Midbrain (tissue), 1 donor: Measurements from ENCODE around the gene CDC14A.

Experiments
- DNase-seq: peaks from one replicate; lab custom pipeline; 2025; lab: John Stamatoyannopoulos, UW

The CDC14A gene

DNA sequence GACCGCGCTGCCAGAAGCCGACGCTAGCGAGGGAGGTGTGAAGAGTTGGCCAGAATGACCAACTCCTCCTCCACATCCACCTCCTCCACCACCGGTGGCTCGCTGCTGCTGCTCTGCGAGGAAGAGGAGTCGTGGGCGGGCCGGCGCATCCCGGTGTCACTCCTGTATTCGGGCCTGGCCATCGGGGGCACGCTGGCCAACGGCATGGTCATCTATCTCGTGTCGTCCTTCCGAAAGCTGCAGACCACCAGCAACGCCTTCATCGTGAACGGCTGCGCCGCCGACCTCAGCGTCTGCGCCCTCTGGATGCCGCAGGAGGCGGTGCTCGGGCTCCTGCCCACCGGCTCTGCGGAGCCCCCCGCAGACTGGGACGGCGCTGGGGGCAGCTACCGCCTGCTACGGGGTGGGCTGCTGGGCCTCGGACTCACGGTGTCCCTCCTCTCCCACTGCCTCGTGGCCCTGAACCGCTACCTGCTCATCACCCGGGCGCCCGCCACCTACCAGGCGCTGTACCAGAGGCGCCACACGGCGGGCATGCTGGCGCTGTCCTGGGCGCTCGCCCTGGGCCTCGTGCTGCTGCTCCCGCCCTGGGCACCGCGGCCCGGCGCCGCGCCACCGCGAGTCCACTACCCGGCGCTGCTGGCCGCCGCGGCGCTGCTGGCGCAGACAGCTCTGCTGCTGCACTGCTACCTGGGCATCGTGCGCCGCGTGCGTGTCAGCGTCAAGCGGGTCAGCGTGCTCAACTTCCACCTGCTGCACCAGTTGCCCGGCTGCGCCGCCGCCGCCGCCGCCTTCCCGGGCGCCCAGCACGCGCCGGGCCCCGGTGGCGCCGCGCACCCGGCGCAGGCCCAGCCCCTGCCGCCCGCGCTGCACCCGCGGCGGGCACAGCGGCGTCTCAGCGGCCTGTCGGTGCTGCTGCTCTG is 186.9 kb downstream of the CDC14A start:
- no peak for DNase-seq

DNA sequence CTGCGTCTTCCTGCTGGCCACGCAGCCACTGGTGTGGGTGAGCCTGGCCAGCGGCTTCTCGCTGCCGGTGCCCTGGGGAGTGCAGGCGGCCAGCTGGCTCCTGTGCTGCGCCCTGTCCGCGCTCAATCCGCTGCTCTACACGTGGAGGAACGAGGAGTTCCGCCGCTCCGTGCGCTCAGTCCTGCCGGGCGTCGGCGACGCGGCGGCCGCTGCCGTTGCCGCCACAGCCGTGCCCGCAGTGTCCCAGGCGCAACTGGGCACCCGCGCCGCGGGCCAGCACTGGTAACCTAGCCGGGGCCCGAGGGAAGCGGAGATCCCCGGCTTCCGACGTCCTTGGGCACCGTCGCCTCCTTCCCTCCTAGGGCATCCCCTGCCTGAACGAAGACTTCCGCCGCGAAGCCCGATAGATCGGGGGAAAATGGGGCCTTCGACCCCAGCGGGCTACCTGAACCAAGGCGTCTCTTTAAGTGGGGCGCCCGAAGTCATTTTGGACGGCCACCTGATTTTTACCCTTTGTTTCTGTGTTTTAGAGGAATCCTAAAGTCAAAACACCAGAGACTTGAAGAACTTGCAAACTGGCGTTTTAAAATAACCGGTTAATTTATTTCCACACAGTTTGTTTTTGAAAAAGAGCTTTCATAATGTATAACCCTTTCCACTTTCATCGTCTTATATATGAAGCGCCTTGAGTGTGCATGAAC is 187.7 kb downstream of the CDC14A start:
- no peak for DNase-seq

DNA sequence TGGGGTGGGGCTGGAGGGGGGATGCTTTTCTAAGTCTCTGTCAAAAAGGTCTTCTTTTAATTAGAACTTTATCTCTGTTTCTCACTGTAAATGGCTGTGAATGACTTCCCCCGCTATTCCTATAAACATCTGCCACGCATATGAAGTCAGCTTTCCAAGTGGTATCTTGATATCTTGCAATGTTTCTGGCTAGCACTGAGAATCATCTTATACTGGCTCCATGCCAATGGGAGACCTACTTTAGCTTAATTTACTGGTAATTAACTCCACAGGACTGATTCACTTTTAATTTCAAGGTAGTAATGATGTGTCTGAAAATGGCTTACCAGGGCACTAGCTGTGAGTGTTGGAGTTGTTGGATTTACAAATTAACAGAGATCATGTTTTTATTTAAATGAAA is 190.0 kb downstream of the CDC14A start:
- DNase-seq = no peak

DNA sequence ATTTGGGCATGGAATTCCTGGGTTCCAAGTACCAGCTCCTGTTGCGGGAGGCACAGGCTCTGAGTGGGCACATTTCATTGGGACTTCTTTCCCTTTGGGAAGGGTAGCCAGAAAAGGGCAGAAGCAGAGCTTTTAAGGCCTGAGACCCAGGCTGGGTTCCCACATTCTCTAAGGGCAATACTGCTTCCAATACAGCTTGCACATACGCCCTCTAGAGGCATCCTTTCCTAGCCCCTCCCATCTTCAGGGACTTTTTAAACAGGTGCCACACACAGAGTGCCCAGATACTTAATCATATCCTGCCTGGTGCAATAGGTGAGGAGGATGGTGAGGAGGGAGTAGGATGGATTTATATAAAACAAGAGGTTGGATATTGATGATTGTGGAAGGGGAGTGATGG is 191.3 kb downstream of the CDC14A start:
- DNase-seq = no peak

DNA sequence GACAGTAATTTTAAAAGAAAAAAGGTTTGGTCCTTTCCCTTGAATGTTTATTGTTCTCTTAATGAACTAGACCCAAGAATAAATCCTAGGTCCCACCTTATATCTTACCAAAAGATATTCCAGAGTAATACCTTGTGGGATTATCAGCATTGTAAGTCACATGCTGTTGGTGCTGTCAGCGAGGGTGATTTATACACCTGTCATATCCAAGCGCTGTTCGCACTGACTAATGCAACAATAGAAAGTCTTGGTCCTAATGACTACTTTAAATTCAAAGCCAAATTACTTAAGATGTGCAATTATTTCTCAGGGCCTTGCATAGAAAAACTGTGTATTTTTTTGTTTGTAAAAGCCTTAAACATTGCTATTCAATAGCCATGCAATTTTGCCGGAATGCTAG is 192.5 kb downstream of the CDC14A start:
- DNase-seq = no peak

DNA sequence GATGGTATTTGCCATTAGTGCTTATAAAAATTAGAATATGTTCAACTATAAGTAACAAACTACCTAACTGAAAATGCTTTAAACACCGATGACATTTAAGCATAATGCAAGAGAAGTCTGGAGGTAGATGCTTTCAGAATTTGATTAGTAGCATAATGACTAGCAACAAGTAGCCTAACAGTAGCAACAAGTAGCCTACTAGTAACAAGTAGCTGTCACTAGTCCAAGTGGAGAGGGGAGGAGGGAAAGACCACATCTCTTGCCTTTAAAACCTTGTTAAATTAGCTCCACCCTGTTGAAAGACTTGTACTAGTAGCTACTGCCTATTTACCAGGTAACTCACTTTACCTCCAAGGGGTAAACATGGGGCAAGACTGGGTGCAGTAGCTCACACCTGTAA is 193.5 kb downstream of the CDC14A start:
- no peak for DNase-seq

DNA sequence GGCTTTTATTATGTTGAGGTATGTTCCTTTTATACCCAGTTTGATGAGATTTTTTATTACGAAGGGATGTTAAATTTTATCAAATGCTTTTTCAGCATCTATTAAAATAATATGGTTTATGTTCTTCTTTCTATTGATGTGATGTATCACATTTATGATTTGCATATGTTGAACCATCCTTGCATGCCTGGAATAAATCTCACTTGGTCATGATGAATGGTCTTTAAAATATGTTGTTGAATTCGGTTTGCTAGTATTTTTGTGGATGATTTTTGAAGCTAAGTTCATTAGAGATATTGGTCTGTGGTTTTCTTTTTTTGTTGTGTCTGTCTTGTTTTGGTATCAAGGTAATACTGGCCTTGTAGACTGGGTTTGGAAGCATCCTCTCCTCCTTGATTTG is 199.7 kb downstream of the CDC14A start:
- no peak for DNase-seq

DNA sequence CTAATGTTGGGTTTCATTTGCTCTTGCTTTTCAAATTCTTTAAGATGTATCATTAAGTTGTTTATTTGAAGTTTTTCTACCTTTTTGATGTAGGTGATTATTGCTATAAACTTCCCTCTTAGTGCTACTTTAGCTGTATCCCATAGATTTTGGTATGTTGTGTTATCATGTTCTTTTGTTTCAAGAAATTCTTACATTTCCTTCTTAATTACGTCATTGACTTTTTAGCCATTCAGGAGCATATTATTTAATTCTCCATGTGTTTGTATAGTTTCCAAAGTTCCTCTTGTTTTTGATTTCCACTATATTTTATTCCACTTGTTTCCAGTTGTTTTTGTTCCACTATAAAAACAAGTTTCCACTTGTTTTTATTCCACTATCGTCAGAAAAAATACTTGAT is 200.6 kb downstream of the CDC14A start:
- DNase-seq = no peak

DNA sequence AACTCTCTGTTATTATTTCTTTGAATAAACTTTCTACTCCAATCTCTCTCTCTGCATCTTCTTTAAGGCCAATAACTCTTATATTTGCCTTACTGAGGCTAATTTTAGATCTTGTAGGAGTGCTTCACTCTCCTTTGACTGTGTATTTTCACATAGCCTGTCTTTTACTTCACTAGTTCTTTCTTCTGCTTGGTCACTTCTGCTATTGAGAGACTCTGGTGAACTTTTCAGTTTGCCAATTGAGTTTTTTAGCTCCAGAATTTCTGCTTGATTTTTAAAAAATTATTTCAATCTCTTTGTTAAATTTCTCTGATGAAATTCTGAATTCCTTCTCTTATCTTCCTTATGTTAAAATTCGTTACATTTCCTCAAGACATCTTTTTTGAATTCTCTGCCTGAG is 203.9 kb downstream of the CDC14A start:
- no peak for DNase-seq

DNA sequence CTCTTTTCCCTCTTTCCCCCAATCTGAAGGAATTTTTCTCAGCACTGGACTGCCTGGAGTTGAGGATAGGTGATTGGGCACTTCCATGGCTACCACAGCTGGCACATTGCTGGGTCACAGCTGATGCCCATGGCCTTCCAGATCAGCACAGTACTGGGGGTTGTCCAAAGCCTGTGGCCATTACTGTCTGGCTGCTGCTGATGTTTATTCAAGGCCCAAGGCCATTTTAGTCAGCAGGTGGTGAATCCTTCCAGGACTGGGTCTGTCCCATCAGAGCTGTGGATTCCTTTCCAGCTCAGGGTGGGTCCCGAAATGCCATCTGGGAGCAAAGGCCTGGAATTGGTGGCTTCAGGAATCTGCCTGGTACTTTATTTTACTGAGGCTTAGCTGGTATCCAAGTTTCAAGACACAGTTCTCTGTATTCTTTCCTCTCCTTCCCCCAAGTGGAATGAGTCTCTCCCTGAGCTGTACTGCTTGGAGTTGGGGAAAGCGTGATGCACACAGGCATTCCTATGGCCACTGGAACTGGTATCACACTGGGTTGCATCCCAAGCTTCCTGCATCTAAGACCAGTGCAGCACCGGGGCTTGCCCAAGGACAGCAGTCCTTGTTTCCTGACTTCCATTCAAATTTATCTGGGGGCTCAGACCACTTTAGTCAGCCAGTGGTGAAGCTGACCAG is 204.8 kb downstream of the CDC14A start:
- no peak for DNase-seq

DNA sequence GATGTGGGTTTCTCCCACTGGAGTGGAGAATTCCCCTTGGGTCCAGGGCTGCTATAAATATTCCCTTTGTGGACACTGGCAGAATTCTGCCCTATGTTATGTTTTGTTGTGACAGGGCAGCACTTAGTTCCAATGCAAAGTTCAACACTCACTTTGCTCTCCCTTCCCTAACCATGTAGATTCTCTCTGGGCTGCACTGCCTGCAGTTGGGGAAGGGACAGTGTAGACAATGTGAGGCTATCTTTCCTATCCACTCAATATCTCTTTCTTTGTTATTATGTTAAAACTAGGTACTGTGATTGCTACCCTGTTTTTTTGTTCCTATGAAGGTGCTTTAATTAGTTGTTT is 205.3 kb downstream of the CDC14A start:
- no peak for DNase-seq

DNA sequence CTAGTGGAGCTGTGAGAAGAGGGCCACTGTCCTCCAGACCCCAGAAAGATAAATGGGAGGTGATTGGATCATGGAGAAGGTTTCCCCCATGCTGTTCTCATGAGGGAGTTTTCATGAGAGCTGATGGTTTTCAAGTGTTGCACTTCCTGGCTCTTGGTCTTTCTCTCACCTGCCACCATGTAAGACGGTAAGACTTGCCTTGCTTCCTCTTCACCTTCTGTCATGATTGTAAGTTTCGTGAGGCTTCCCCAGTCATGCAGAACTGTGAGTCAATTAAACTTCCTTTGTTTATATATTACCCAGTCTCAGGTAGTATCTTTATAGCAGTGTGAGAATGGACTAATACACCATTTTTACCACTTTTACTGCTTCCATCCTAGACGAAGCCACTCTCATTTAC is 213.2 kb downstream of the CDC14A start:
- DNase-seq = no peak

DNA sequence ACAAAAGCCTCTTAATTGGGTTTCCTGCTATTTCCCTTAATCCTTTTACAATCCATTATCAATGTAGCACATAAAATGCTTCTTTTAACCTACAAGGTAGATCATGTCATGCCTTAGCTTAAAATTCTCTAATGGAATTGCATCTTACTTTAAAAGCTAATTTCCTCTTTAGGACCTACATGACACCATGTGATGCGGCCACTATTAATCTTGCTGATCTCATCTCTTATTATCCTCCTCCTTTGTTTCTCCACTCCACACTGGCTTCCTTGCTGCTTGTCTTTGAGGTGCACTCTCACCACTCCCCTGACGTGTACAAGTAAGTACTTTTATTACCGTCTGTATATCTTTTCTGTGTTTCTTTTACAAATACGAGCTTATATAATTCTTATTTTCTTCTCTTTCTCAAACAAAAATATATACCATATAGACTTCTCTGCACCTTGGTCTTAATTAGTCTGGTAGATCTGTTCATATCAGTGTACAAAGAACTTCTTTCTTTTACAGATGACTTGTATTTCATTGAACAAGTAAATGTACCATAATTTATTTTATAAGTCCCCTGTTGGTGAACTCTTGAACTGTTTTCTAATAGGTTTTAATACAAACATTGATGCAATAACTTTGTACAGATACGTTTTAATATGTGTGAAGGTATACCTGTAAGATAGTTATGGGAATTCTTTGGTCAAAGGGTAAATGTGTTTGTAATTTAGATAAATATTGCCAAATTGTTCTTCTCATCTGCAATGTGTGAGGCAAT is 213.8 kb downstream of the CDC14A start:
- no peak for DNase-seq

DNA sequence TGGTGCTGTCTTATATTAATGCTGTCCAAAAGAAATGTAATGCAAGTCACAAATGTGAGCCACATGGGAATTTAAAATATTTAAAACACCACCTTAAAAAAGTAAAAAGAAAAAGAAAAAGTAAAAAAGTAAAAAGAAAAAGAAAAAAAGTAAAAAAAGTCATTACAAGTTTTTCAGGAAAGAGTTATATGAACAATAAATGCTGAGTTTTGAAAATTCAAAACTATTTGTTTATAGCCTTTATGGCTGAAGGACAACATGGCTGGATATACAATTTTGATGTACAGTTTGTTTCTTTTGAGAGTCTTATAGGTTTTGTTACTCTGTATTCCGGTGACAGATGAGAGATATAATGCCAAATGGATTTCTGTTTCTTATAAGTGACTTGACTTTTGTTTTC is 214.8 kb downstream of the CDC14A start:
- DNase-seq = no peak
